Mesendoderm (in vitro differentiated cells): ENCODE measurements around the gene CACNA1H.

ENCODE experiments used
- DNase-seq: peaks from one replicate; pipeline ENCODE4 v3.0.0; 2013
- H2AK5ac ChIP-seq: 2 replicates; pipeline ENCODE4 v1.6.1; 2013; ENCODE audit warnings: low read length, inconsistent platforms
- H2BK120ac ChIP-seq: 2 replicates; pipeline ENCODE4 v1.6.1; 2013; ENCODE audit warnings: low read depth, mild to moderate bottlenecking, low read length, moderate library complexity, mixed read lengths
- H2BK15ac ChIP-seq: replicated peaks from 2 replicates; pipeline ENCODE4 v1.6.1; 2013; ENCODE audit warnings: low read depth, mild to moderate bottlenecking, moderate library complexity
- H2BK5ac ChIP-seq: 2 replicates; pipeline ENCODE4 v1.6.1; 2013; ENCODE audit warnings: low read length, inconsistent platforms
- H3K18ac ChIP-seq: 2 replicates; pipeline ENCODE4 v1.6.1; 2013; ENCODE audit warnings: mild to moderate bottlenecking, low read length, mixed read lengths
- H3K23ac ChIP-seq: one replicate; pipeline ENCODE4 v1.6.1; 2013; ENCODE audit warnings: low read length
- H3K27ac ChIP-seq: 2 replicates; pipeline ENCODE4 v1.5.1; 2013; ENCODE audit warnings: low read depth, mild to moderate bottlenecking, inconsistent platforms, low read length, moderate library complexity
- H3K27me3 ChIP-seq: 2 replicates; pipeline ENCODE4 v1.6.1; 2013; ENCODE audit warnings: low read length, control low read depth, mild to moderate bottlenecking, inconsistent platforms; ENCODE audit not compliant: insufficient read depth, poor library complexity
- H3K36me3 ChIP-seq: 2 replicates; pipeline ENCODE4 v1.6.1; 2013; ENCODE audit warnings: low read length, inconsistent platforms; ENCODE audit not compliant: control insufficient read depth, insufficient read depth
- H3K4ac ChIP-seq: one replicate; pipeline ENCODE4 v1.6.1; 2013; ENCODE audit warnings: low read depth, mild to moderate bottlenecking, low read length, moderate library complexity
- H3K4me1 ChIP-seq: 2 replicates; pipeline ENCODE4 v1.6.1; 2013; ENCODE audit warnings: low read depth, low read length, inconsistent platforms; ENCODE audit not compliant: control insufficient read depth
- H3K4me2 ChIP-seq: 2 replicates; pipeline ENCODE4 v1.6.1; 2013; ENCODE audit warnings: low read length
- H3K4me3 ChIP-seq: 2 replicates; pipeline ENCODE4 v1.5.1; 2013; ENCODE audit warnings: mild to moderate bottlenecking, low read length
- H3K56ac ChIP-seq: one replicate; pipeline ENCODE4 v1.6.1; 2013; ENCODE audit warnings: low read length
- H3K79me1 ChIP-seq: 2 replicates; pipeline ENCODE4 v1.6.1; 2013; ENCODE audit warnings: low read length, inconsistent platforms
- H3K79me2 ChIP-seq: 2 replicates; pipeline ENCODE4 v1.6.1; 2013; ENCODE audit warnings: mild to moderate bottlenecking, low read length; ENCODE audit not compliant: control insufficient read depth, insufficient read depth
- H3K9ac ChIP-seq: 2 replicates; pipeline ENCODE4 v1.6.1; 2013; ENCODE audit warnings: low read length, inconsistent platforms
- H4K5ac ChIP-seq: one replicate; pipeline ENCODE4 v1.6.1; 2013; ENCODE audit warnings: low read length
- H4K8ac ChIP-seq: one replicate; pipeline ENCODE4 v1.6.1; 2013; ENCODE audit warnings: low read depth, mild to moderate bottlenecking, control low read depth, low read length, moderate library complexity
- WGBS: extraction: QIAGEN DNeasy Blood & Tissue Kit; methylation state at CpG from one replicate; pipeline ENCODE4 v1.1.7; 2013; ENCODE audit warnings: low lambda C conversion rate, missing lambda C conversion rate; ENCODE audit not compliant: insufficient coverage; ENCODE audit errors: extremely low coverage; 5-methylcytosine and 5-hydroxymethylcytosine counted together

The CACNA1H gene

GRCh38 chr16:1271380-1271723 lies 118.4 kb downstream of the CACNA1H start:
- no peak overlapping the region for H3K4me3 ChIP-seq
- no CpG with 5 or more reads among the region's 12 CpGs for WGBS
- no peaks in the 10 kb centered on the region for H3K36me3 ChIP-seq
- DNase-seq: no peak
- H3K23ac ChIP-seq: no peak overlapping the region
- no peak overlapping the region for H3K56ac ChIP-seq
- H3K79me2 ChIP-seq: no peaks in the 10 kb centered on the region
- no peaks in the 10 kb centered on the region for H3K27me3 ChIP-seq
- no peak overlapping the region for H3K18ac ChIP-seq
- no peaks in the 10 kb centered on the region for H3K4me1 ChIP-seq
- no peaks in the 10 kb centered on the region for H3K79me1 ChIP-seq
- H3K27ac ChIP-seq: no peak overlapping the region
- H3K4me2 ChIP-seq: no peak overlapping the region
- H2BK120ac ChIP-seq: no peak overlapping the region
- H3K9ac ChIP-seq: no peak overlapping the region
- no peak overlapping the region for H4K5ac ChIP-seq
- H2AK5ac ChIP-seq: no peak overlapping the region
- no peak overlapping the region for H4K8ac ChIP-seq
- no peak overlapping the region for H3K4ac ChIP-seq
- H2BK5ac ChIP-seq: no peak overlapping the region
- no peak overlapping the region for H2BK15ac ChIP-seq
